HepG2 (cell line): ENCODE results near the gene C14orf132. TPM values are rescaled to one million over a fixed set of nuclear protein-coding genes. Genes with fewer than 3 reads are reported as not detected.

Experiments
- ATAC-seq: fragments of 200-7000 bp; cut with Tn5 transposase; 3 replicates; pipeline ENCODE4 v1.9.1; 2020; ENCODE audit warnings: mild to moderate bottlenecking, moderate library complexity
- BruUV-seq: library from RNA; stranded (reverse); fragments of 400-500 nt; replicated peaks from 2 replicates; lab custom pipeline; 2021; lab: Mats Ljungman, UMichigan
- CTCF ChIA-PET: fragments of 300-600 bp; formaldehyde crosslinking; extraction: SDS; loops from one replicate; lab custom pipeline; 2021; ENCODE audit warnings: low total read pairs, inconsistent platforms, low intra/inter-chr PET ratio; lab: Yijun Ruan, JAX
- POLR2A ChIA-PET: fragments of 350-600 bp; sonication (Branson Sonifier 250); formaldehyde crosslinking; loops from one replicate; lab custom pipeline; 2020; ENCODE audit warnings: antibody characterized with exemption, inconsistent platforms; lab: Yijun Ruan, JAX
- DNase-seq: peaks from one replicate; pipeline ENCODE4 v3.0.0-alpha.2; 2015; ENCODE audit warnings: low spot score
- FAIRE-seq: peaks from 3 replicates; lab custom pipeline; 2011; peaks lifted over from hg19 to GRCh38; lab: Jason Lieb, UNC
- H2AFZ ChIP-seq: one replicate; pipeline ENCODE4 v1.6.1; 2011; ENCODE audit warnings: low read length, inconsistent platforms
- H3K27ac ChIP-seq: fragments of 300-600 bp; 3 replicates; pipeline ENCODE4 v1.8.0; 2011; ENCODE audit warnings: mixed run types, mild to moderate bottlenecking, mixed read lengths, low read length, inconsistent platforms; ENCODE audit not compliant: insufficient read depth; ENCODE audit errors: extremely low read length
- H3K27me3 ChIP-seq, 2 experiments: fragments of 200-600 bp in 1 of 2; 2 replicates in 1 of 2; 3 replicates in 1 of 2; pipeline versions ENCODE4 v1.6.0 to v1.8.0; 2011; ENCODE audit warnings: low read length in 2 of 2, mild to moderate bottlenecking in 2 of 2, moderate library complexity in 2 of 2, inconsistent platforms in 1 of 2; ENCODE audit not compliant: insufficient read depth in 2 of 2, control insufficient read depth in 1 of 2
- H3K36me3 ChIP-seq, 2 experiments: fragments of 200-600 bp in 1 of 2; replicated peaks in 1 of 2; 2 replicates in 1 of 2; 3 replicates in 1 of 2; pipeline versions ENCODE4 v1.5.1 to v1.8.0; 2011; ENCODE audit warnings: low read length in 2 of 2, inconsistent platforms in 1 of 2; ENCODE audit not compliant: insufficient read depth in 2 of 2, control insufficient read depth in 1 of 2
- H3K4me1 ChIP-seq: 2 replicates; pipeline ENCODE4 v1.5.1; 2012; ENCODE audit warnings: low read length, inconsistent platforms; ENCODE audit not compliant: insufficient read depth
- H3K4me2 ChIP-seq: 2 replicates; pipeline ENCODE4 v1.6.0; 2011; ENCODE audit warnings: low read depth, low read length, inconsistent platforms
- H3K4me3 ChIP-seq, 3 experiments: fragments of 200-600 bp in 1 of 3; sonication (generic), shearing (Covaris generic) in 1 of 3; replicated peaks in 1 of 3; 2 replicates each; pipeline ENCODE4 v1.5.1; 2011 to 2016; ENCODE audit warnings: low read length in 3 of 3, inconsistent platforms in 2 of 3, low read depth in 2 of 3, mild to moderate bottlenecking in 2 of 3, control low read depth in 1 of 3, mixed read lengths in 1 of 3; ENCODE audit not compliant: insufficient read depth in 1 of 3
- H3K79me2 ChIP-seq: one replicate; pipeline ENCODE4 v1.6.1; 2011; ENCODE audit warnings: low read length, inconsistent platforms; ENCODE audit not compliant: insufficient read depth
- H3K9ac ChIP-seq: 2 replicates; pipeline ENCODE4 v1.6.0; 2011; ENCODE audit warnings: mild to moderate bottlenecking, low read depth, low read length, inconsistent platforms; ENCODE audit not compliant: insufficient read depth
- H3K9me3 ChIP-seq: 2 replicates; pipeline ENCODE4 v1.5.1; 2012; ENCODE audit warnings: mild to moderate bottlenecking, low read length
- H4K20me1 ChIP-seq: 2 replicates; pipeline ENCODE4 v1.6.0; 2011; ENCODE audit warnings: inconsistent platforms, mild to moderate bottlenecking, low read length, moderate library complexity; ENCODE audit not compliant: insufficient read depth
- CBX1 ChIP-seq: IDR thresholded peaks from one replicate; pipeline ENCODE4 v1.6.1; 2016; ENCODE audit warnings: antibody characterized with exemption, low read depth
- CSRNP1 ChIP-seq: sonication (generic); formaldehyde crosslinking; IDR thresholded peaks from 2 replicates; pipeline ENCODE4 v1.8.1; 2023; ENCODE audit warnings: mild to moderate bottlenecking, missing genetic modification reagents
- JARID2 ChIP-seq: sonication (generic); formaldehyde crosslinking; IDR thresholded peaks from 2 replicates; pipeline ENCODE4 v1.8.1; 2023; ENCODE audit warnings: missing genetic modification reagents, inconsistent platforms; ENCODE audit not compliant: insufficient replicate concordance
- NBN ChIP-seq: fragments of 450-650 bp; conservative IDR thresholded peaks from 2 replicates; pipeline ENCODE4 v1.6.1; 2017
- SMARCE1 ChIP-seq: fragments of 450-650 bp; IDR thresholded peaks from 2 replicates; pipeline ENCODE4 v1.6.1; 2017; ENCODE audit warnings: borderline replicate concordance
- TAF15 ChIP-seq: fragments of 200-400 bp; formaldehyde crosslinking; IDR thresholded peaks from one replicate; pipeline ENCODE4 v1.6.1; 2018; ENCODE audit warnings: mild to moderate bottlenecking, low read depth, low read length; ENCODE audit not compliant: poor library complexity, severe bottlenecking
- ZBTB7B ChIP-seq: sonication (generic); formaldehyde crosslinking; IDR thresholded peaks from 2 replicates; pipeline ENCODE4 v1.4.0; 2020; ENCODE audit warnings: missing genetic modification reagents
- ZFP82 ChIP-seq: sonication (generic); formaldehyde crosslinking; IDR thresholded peaks from 2 replicates; pipeline ENCODE4 v1.5.1; 2020; ENCODE audit warnings: mild to moderate bottlenecking, missing genetic modification reagents, borderline replicate concordance
- ZGPAT ChIP-seq: IDR thresholded peaks from 2 replicates; pipeline ENCODE4 v1.6.1; 2016; ENCODE audit warnings: mild to moderate bottlenecking
- ZNF281 ChIP-seq: sonication (generic); formaldehyde crosslinking; IDR thresholded peaks from 2 replicates; pipeline ENCODE4 v1.4.0; 2020; ENCODE audit warnings: missing genetic modification reagents, borderline replicate concordance
- ZNF296 ChIP-seq: sonication (generic); formaldehyde crosslinking; conservative IDR thresholded peaks from 2 replicates; pipeline ENCODE4 v1.5.0; 2020; ENCODE audit warnings: mild to moderate bottlenecking, missing genetic modification reagents
- ZNF432 ChIP-seq: sonication (generic); formaldehyde crosslinking; IDR thresholded peaks from 2 replicates; pipeline ENCODE4 v1.5.0; 2020; ENCODE audit warnings: missing genetic modification reagents, mild to moderate bottlenecking, borderline replicate concordance
- ZNF703 ChIP-seq: sonication (generic); formaldehyde crosslinking; IDR thresholded peaks from 2 replicates; pipeline ENCODE4 v1.5.1; 2020; ENCODE audit warnings: missing genetic modification reagents, mild to moderate bottlenecking, moderate library complexity, borderline replicate concordance
- ZNF792 ChIP-seq: IDR thresholded peaks from 2 replicates; pipeline ENCODE4 v1.6.1; 2016
- WGBS: methylation state at CpG from one replicate; pipeline ENCODE4 v1.1.6; 2017; ENCODE audit warnings: low lambda C conversion rate; 5-methylcytosine and 5-hydroxymethylcytosine counted together
- in situ Hi-C: cut with HindIII; loops from 2 replicates; pipeline ENCODE4 v1.10.0; 2017; ENCODE audit warnings: low pct_unique_long_range_greater_than_20kb; ENCODE audit not compliant: extremely low pct_ligation_motif_present
- intact Hi-C: fragments of 100-400 bp; cut with micrococcal nuclease; formaldehyde crosslinking; loops from one replicate; pipeline ENCODE4 v1.10.0; 2022; ENCODE audit not compliant: unreplicated experiment
- polyA plus RNA-seq, 8 experiments: library from polyadenylated mRNA; depleted of rRNA in 3 of 8; stranded (reverse) in 7 of 8; unstranded in 1 of 8; fragments of >200 nt; fragmentation: Illumina TruSeq in 4 of 8; extraction: Trizol in 4 of 8; gene quantifications; 2 replicates each; pipeline versions ENCODE4 v1.2.1 to v1.2.3, GENCODE V29; 2011 to 2016; ENCODE audit warnings: low read depth in 4 of 8, missing spikeins in 1 of 8, mixed read lengths in 1 of 8; ENCODE audit not compliant: insufficient read depth in 1 of 8
- total RNA-seq, 5 experiments: library from RNA; depleted of rRNA; stranded (reverse); fragments of >200 nt; fragmentation: Illumina TruSeq; extraction: Trizol; gene quantifications; 2 replicates each; pipeline ENCODE4 v1.2.3, GENCODE V29; 2016; ENCODE audit warnings: low read depth in 1 of 5
- TF ChIP-seq, protein P1 (sequence below): IDR thresholded peaks from 2 replicates; pipeline ENCODE4 v1.6.1; 2016

Gene C14orf132
- total and polyA plus RNA-seq, 2 of the 13 experiments (the other 11 are each of a cell fraction or from before 2014, with no cell fraction given): 0.13 to 0.15 TPM

DNA sequence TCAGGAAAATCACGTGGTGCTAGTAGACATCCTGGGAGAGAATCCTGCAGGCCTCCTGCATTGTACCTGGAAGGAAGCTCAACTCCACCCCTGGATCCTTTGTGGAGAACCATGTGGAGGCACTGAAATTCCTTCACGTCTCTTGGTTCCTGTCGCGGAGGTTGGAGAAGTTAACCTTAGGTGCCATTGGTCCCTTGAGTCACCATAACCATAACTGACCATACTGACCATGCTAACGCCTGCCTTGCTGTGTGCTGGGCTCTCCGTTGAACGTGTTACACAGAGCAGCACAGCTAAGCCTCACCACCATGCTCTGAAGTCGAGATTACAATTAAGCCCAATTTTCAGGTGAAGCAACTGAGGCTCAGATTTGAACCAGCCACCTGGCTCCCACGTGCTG is 18.6 kb downstream of the C14orf132 start:
- TF ChIP-seq JARID2 (CRISPR knock-in tag) (no peak), CBX1 (no peak), ZNF432 (CRISPR knock-in tag) (no peak), ZNF703 (no peak), ZNF281 (CRISPR knock-in tag) (no peak), ZNF296 (CRISPR knock-in tag) (no peak), CSRNP1 (CRISPR knock-in tag) (no peak), NBN (no peak), TAF15 (no peak), ZGPAT (CRISPR knock-in tag) (no peak), ZBTB7B (no peak), SMARCE1 (no peak), ZNF792 (CRISPR knock-in tag) (no peak), ZFP82 (CRISPR knock-in tag) (no peak)
- TF ChIP-seq, protein P1, sequence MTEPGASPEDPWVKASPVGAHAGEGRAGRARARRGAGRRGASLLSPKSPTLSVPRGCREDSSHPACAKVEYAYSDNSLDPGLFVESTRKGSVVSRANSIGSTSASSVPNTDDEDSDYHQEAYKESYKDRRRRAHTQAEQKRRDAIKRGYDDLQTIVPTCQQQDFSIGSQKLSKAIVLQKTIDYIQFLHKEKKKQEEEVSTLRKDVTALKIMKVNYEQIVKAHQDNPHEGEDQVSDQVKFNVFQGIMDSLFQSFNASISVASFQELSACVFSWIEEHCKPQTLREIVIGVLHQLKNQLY: no peak
- TF ChIP-seq, all 625 proteins: peak for 0

More for the DNA sequence above, 18.6 kb downstream of the C14orf132 start:
- no peaks in the 10 kb centered on the region for H3K4me1 ChIP-seq
- 41% methylated on average over 9 of the region's 9 CpGs for WGBS
- in situ Hi-C loops (no loop called here), intact Hi-C loops (loop anchor here (2.0 kb wide), 1 partner anchor 41 kb away; no protein-coding TSS in a partner anchor)
- ChIA-PET CTCF (no interaction called here), POLR2A (no interaction called here)
- H2AFZ ChIP-seq: no peak overlapping the region
- peaks cover 0 to 7% of the 10 kb centered on the region in 2 experiments; a peak in 1 of 5 replicates for H3K27me3 ChIP-seq
- H3K36me3 ChIP-seq: no peaks in the 10 kb centered on the region
- H4K20me1 ChIP-seq: no peaks in the 10 kb centered on the region
- ATAC-seq (no peak), DNase-seq (no peak), FAIRE-seq (no peak)
- H3K4me3 ChIP-seq: no peak overlapping the region
- H3K27ac ChIP-seq: no peak overlapping the region
- H3K79me2 ChIP-seq: no peaks in the 10 kb centered on the region
- H3K9ac ChIP-seq: no peak overlapping the region
- H3K4me2 ChIP-seq: no peak overlapping the region
- BruUV-seq: no TSS peak
- no peaks in the 10 kb centered on the region for H3K9me3 ChIP-seq
